ENCODE measurements around the gene POPDC2.

The POPDC2 gene

DNA sequence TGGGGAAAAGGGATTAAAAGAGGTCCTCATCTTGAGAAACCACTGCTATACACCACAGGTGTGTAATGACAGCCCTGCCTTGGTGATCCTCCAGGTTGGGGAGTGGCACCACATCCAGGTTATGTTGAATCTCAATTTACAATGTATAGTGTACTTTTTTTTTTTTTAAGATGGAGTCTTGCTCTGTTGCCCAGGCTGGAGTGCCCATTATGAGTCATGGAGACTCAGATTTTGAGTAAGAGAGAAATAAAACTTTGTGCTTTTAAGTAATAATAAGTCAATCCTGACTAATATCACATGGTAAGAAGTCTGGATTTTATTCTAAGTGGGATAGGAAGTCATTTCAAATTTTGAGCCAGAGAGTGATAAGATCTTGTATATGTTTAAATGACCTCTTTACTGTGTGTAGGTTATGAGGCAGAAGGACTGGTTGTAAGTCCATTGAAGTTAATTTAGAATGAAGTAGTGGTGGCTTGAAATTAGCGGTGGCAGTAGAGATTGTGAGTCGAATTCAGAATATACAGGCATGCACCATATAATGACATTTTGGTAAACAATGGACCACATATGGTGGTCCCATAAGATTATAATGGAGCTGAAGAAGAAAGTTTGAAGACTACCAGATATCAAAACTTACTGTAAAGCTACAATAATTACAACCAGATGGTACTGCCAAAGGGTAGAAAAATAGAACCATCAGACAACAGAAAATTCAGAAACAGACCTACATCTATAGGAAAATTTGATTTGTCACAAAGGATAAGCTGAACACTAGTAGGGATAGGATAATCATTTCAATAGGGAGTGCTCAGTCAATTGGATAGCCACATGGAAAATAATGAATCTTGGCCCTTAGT, 20.7 kb downstream of the POPDC2 start:
- peak; percentile 39 for DNase-seq

DNA sequence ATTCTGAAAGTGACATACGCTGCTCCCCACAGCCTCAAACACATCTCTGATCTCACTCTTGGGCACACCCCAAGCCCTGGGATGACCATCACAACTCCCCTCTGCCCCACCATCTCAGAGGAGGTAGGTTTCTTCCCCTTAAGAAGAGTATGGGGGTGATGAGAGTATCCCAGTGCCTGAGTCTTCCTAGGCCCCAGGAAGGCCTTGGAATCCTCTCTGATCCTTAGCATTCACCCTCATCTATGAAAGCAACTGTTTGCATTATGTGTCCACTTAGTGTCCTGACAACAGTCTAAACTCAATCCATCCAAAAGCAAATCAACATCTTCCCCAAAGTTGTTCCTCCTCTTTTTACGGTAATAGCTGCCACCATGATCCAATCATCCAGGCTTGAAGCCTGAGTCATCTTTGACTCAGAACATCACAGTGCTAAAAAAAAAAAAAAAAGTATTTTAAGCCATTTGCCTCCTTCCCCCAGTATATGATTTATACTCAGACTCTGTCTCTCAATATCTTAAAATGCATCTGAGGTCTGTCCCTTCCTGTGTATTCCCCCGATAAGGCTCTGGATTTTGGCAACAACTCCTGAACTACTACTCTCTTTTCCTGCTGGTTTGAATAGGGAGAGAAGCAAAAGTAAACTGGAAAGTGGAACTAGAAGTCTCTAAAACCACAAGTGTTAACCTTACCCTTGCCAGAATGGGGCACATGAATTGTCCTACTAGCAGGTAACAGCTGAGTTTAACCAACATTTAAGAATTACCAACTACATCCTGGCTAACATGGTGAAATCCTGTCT, 22.5 kb downstream of the POPDC2 start:
- DNase-seq, result no peak

DNA sequence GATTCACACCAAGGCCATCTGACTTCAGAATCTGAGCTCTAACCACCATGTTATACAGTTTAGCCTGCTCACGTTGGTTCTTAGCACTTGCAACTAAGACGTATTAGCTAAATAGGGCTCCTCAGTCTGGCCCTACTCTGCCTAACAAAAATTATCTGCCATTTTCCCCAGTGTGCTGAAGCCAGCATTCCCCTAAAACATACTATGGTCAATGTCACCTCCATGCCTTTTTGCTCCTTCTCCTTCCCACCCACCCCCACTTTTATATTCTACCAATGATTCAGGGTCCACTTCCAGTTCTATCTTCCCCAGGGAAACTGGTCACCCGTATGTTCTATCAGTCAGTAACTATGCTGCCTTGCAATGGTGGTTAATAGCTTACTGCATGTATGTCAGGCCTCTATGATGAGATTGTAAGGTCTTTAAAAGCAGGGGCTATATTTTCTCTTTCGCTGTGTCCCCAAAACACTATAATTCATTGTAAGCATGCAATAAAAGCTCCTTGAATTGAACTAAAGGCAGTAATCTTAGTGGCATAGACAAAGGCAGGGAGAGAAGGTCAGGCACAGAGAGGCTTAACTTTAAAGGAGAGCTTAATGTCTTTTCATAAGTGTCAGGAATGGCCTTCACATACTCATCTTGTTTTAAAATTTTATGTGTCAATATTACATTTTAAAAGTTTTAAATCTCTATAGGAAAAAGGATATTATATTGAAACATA, 23.3 kb downstream of the POPDC2 start:
- no peak for DNase-seq

DNA sequence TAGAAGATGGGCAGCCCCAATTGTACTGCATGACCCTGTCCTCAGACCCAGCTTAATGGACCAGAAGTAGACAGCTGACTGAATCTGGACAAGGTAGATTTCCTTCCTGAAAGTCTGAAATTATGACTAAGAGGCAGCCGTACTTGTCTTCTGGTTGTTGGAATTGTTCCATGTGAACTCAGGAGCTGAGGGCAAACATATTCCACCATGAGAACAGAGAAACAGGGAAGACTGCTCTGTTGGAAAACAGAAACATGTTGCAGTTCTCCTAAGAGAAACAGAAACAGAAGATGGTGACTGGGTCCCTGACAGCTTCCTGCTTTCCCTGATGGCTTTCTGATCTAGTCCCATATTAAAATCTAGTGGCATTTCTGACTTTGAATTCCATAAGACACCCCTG, 24.1 kb downstream of the POPDC2 start:
- DNase-seq, result no peak

DNA sequence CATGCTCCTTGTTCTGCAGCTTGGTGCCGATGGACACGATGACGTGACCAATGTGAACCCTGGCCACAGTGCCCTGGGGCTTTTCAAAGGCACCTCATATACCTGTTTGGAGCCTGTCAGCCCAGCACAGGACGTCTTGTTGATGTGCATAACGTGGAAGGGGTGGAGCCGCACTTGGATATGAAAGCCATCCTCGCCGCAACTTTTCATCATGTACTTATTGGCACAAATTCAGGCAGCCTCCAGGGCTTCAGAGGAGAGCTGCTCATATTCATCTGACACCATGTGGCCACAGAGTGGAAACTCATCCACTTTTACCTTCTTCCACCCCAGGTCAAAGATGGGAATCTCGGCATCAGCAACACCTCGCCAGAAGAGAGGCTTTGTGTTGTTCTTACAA, 24.7 kb downstream of the POPDC2 start:
- DNase-seq, result no peak

DNA sequence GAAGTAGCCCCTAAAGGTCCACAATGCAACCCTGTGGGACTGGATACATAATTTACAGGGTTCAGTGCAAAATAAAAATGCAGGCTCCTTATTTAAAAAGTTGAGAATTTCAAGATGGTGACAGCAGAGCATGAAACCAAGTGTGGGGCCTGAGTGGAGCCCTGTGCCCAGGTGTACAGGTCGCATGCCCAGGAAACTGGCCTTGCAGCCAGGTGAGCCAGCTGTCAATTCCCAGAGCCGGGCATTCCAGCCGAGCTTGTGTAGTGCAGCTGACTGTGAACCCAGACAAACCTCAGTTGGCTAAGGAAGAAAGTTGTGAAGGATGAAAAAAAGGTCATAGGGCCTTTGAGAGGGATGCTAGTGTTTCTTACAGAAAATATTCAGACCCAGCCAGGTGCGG, 27.6 kb downstream of the POPDC2 start:
- DNase-seq, result no peak

DNA sequence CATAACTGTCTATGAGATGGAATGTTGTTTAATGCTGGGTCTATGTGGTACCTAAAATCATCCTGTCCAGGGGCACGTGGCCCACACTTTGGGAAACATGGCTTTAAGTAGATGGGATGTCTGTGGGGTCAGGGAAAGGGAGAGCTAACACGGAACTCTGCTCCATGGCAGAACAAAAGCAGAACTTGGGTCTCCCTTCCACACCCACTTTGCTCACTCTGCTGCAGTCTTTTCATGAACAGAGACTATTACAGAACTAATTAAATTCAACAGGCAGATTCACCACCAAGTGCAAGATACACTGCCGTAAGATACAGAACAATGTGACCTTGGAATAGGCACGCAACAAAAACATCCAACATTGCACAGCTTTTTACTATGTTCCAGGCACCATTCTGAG, 28.2 kb downstream of the POPDC2 start:
- no peak for DNase-seq

DNA sequence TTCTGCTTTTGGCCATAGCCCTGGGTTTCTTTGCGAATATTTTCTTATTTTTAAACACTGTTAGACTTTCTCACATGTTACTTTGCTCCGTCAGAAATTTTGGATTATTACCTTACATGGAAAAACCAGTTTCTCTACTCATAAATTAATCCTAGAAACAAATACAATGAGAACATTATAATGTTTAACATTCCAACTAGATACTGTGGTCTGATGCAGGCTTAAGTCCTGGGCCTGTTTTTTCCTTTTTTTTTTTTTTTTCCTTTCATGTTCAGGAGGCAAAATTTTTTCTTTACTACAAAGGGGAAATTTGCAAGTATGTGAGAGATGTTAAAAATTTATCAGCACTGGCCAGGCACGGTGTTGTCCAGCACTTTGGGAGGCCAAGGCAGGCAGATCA, 28.9 kb downstream of the POPDC2 start:
- no peak for DNase-seq

DNA sequence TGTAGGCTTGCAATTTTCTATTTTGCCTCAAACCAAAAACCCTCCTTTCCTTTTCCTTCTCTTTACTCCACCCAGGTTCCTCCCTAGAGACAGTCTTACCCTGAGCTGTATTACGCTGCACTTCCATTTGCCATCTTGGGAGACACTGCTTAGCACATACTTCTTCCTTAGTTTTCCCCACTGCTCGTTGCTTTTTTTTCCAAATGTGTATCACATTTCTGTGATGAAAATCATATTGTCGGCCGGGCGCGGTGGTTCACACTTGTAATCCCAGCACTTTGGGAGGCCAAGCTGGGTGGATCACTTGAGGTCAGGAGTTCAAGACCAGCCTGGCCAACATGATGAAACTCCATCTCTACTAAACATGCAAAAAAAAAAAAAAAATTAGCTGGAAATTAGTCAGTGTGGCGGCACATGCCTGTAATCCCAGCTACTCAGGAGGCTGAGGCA, 29.5 kb downstream of the POPDC2 start:
- no peak for DNase-seq

DNA sequence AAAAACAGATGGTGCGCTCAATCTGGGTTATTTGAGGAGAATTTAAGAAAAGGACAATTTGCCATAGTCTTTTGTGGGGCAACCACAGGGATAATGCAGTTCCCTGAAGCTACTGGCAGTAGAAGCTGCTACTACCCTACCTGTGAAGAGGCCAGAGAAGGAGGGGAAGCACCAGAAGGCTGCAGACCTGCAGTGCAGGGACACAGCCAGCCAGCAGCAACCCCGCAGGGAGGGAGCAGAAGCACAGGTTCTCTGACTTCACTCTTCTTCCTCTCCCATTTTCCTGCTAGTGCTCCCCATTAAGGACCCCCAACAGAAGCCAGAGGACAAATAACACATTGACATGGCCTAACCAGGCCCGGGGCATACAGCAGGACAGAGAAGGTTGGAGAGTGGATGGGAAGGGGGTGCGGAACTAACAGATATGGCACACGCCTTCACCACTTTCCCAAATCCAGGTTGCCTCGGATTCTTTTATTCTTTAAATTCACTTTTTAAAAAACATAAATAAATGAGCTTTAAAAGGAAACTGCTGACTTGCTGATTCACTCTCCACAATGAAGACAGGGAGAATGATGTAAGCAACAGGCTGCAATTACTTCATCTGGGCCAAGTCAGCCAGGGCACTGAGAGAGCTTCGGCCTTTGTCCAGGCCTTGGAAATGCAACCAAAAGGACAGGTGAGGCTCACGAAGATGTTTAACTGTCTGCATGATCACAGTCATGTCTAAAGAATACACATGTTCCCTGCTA, 30.1 kb downstream of the POPDC2 start:
- no peak for DNase-seq

DNA sequence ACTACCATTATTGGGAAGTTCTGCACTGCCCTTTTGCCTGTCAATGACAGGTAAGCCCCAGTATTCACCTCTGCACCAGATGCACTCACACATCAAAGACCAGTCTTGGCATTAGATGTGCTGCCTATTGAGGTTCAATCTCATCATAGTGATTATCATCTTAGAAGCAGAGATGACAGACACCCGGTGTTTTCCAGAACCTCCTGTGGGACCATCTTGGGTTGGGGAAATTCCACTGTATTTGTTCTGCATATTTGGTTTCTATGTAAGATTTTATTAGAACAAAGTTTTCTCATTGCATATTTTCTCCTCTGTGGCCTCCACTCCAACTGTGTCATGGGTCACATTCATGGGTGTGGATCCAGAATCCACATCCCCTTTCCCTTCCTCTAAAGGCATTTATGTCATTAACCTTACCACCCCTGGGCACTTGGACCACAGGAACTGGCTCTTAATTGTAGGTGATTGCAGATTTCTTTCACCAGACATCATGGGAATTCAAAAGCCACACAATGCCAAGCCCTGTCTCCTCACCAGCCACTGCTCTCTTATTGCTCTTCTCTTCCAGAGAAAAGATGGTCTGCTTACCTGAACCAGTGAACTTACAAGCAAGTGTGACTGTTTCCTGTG, 31.5 kb downstream of the POPDC2 start:
- DNase-seq, result no peak

DNA sequence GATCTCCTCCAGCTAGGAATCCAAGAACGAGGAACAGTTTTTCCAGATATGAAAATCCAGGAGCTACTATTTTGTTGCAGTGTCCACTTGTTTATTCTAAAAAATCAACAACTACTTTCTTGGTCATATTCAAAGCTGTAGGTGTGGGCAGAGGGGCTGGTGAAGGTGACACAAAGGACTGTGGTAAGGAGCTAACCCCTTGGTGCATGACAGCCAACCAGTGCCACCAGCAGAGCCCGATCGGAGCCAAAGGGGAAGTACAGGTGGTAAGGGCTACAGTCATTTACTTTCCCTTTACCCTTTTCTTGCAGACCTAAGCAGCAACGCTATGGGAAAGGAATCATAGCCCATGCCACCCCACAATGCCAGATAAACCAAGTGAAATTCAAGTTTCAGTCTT, 32.0 kb downstream of the POPDC2 start:
- peak; percentile 52 for DNase-seq

DNA sequence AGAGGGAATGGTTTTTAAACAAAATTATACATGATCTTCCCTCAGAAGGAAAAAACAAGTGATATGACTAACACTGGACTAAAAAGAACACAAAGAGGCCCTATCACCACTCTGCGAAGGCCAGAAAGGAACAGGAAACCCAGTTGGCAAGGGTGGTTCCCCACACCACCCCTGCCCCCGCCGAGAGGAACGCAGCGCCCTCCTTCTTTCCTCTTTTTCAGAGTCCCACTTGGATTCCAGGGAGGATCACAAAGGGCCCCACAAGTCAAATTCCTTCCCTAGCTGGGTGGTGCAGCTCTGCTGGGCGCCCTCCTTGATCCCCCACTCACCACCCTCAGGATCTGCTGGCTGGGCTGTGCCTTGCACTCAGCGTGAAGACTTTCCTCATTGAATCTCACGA, 32.9 kb downstream of the POPDC2 start:
- DNase-seq, result no peak

DNA sequence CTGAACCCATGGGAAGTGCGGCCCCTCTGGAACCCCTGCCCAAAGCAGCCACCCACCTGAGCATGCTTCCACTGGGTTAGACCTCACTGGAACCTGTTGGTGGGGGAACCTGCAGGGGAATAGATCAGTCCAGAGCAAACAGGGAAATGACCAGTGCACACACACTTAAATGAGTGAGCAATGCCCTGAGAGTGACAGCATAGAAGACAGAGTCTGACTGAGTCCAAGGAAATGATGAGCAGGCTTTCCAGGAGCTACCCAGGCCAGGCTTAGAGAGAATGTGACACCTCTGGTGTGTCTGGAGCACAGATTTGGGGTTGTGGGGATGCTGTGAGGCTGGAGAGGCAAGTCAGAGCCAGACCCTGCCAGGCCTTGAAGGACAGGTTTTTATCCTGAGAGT, 34.2 kb downstream of the POPDC2 start:
- no peak for DNase-seq

DNA sequence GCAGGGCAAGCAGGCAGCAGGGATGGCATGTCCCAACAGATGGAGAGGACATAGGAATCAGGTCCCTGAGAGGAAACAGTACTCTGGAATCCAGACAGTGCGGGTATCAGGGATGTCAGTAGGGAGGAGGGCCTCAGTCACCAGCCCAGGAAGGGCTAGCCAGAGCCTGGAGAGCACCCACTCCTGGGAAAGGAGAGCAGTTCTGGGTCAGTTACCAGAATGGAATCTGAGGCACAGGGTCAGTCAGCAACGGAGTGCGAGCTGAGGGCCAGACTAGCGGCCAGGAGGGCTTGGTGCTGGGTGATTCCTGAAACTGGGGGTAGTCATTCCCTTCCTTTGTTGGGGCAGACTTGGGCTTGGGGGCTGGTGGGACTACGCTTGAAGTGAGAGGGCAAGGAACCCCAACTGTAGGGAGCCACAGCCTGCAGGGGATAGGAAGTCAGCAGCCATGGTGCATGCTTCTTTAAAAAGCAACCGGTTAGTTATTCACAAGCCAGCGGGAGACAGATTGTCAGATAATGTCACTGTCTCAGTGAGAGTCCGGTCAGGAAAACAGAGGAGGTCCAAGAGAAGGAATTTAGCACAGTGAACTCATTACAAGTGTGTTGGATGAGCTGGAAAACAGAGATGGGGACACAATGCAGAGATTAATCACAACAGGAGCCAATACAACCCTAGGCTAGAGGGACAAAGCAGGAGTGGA, 34.8 kb downstream of the POPDC2 start:
- no peak for DNase-seq

DNA sequence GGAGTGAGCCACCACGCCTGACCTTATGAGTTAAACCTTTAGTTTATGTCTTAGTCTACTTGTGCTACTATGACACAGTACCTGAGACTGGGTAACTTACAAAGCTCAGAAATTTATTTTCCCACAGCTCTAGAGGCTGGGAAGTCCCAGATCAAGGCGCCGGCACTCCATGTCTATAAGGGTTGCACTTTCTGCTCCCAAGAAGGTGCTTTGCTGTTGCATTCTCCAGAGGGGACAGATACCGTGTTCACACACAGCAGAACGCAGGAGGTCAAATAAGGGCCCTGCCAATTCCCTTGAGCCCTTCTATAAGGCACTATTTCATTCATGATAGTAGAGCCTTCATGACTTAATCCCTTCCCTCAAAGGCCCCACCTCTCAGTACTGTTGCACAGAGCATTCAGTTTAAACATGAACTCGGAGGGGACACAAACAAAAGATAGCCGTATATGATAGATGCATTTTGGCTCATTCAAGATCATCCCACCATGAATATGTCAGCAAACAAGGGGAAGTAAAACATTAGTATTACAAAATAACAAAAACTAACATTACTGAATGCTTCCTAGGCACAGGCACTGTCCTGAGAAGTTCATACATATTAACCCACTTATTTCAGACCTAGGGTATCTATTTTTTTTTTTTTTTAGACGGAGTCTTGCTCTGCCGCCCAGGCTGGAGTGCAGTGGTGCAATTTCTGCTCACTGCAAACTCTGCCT, 36.2 kb downstream of the POPDC2 start:
- DNase-seq, result no peak

DNA sequence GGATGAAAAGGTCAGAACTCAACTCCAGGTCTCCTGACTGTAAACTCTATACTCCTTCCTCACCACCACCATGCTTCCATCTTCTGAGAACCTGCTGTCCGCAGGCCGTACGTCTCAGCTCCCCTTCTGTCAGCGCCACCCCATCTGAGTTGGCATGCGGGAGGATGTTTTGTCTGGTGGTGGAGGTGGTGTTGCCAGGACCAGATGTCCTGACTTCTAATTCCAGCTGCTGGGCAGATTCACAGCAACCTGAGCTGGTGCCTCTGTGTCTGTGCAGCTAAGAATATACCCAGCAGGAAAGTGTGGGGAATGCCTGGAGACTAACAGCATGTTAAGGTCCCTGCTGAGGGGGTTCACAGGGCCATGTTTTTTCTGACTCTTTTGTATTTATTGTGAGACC, 39.5 kb downstream of the POPDC2 start:
- no peak for DNase-seq

DNA sequence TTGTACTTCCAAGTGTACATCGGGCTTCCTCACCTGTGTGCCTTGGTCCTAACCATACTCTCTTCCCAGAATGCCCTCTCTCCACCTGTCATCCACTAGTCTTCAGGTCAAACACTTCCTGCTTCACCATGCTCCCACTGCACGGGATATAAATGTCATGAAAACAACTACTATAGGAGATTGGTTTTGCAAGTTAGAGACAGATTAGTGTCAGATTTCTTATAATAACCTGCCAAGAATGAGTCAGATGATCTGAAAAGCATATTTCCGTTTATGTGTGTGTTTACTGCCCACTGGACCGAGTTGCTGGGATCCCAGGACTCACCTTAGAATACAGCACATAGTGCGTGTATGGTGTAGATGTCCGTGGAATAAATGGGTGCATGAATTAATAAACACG, 41.3 kb downstream of the POPDC2 start:
- DNase-seq, result no peak

DNA sequence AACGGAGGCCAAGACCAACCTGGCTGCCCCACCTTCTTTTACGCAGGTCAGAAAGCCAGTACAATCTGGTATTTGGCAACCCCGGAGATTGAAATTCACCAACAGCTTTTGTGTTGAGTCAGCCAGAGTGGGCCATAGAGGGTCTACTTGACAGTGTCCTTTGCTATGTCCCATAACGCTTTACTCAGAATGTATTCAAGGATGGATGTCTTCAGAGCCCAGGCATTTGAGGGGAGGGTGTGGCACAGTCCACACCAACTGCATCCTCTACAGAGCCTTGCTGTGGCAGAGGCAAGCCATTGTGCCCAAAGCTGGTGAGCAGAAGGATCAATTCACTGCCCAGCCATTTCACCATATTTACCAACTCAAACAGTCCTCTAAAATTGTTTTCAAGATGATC, 44.3 kb downstream of the POPDC2 start:
- no peak for DNase-seq

DNA sequence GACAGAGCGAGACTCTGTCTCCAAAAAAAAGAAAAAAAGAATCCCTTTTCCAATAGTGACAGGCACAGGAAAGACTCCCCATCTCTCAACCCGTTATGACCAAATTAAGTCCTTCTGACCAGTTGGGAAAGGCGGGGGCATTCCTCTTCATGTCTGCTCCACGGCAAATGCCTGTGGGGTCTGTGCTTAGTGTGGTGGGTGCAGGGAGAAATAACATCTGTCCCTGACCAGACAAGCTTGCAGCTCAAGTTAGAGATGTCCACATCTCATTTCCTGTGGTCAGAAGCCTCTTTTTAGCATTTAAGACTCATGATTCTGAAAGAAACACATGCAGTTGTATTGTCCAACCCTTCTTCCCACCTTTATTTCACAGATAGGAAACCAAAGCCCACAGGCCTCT, 46.5 kb downstream of the POPDC2 start:
- no peak for DNase-seq

DNA sequence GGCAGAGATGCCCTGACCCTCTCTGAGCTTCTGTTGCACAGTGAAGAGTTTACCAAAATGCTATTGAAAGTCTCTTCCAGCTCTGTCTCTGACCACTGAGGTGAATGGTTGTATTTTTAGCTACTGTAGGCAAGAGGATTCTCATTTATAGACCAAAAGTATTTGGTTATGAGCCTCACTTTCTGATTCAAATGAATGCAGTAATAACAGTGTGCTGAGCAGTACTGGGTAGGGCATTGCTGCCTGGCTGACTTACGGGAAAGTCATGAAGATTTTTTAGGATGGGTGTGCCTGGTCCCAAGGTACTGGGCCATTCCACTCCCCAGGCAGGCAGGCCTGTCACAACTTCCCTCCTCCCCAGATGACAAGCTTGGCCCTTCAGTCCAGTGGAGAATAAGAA, 47.2 kb downstream of the POPDC2 start:
- DNase-seq, result no peak
